Neural progenitor cell (in vitro differentiated cells): Measurements from ENCODE around the gene GSTT2. TPM values are rescaled to one million over a fixed set of nuclear protein-coding genes. Genes with fewer than 3 reads are reported as not detected.

ENCODE experiments used
- DNase-seq: peaks from one replicate; pipeline ENCODE4 v3.0.0-alpha.2; 2016; ENCODE audit warnings: low spot score
- H2AFZ ChIP-seq: fragments of 200-600 bp; sonication (generic); replicated peaks from 2 replicates; pipeline ENCODE4 v1.6.1; 2016; ENCODE audit warnings: antibody characterized with exemption
- H3F3A ChIP-seq: fragments of 200-600 bp; sonication (generic); 2 replicates; pipeline ENCODE4 v1.6.1; 2016; ENCODE audit warnings: antibody characterized with exemption, low read depth
- H3K27ac ChIP-seq: fragments of 200-600 bp; sonication (generic); 2 replicates; pipeline ENCODE4 v1.5.1; 2016; ENCODE audit warnings: mild to moderate bottlenecking
- H3K27me3 ChIP-seq: fragments of 200-600 bp; sonication (generic); 2 replicates; pipeline ENCODE4 v1.6.1; 2016; ENCODE audit warnings: mild to moderate bottlenecking, moderate library complexity
- H3K36me3 ChIP-seq: fragments of 200-600 bp; sonication (generic); 2 replicates; pipeline ENCODE4 v1.5.1; 2016
- H3K4me1 ChIP-seq: fragments of 200-600 bp; sonication (generic); 2 replicates; pipeline ENCODE4 v1.6.1; 2016; ENCODE audit warnings: mixed run types
- H3K4me2 ChIP-seq: fragments of 200-600 bp; sonication (generic); 2 replicates; pipeline ENCODE4 v1.6.1; 2016
- H3K4me3 ChIP-seq: fragments of 200-600 bp; sonication (generic); 2 replicates; pipeline ENCODE4 v1.5.1; 2016
- H3K79me2 ChIP-seq: fragments of 200-600 bp; sonication (generic); 2 replicates; pipeline ENCODE4 v1.6.1; 2016; ENCODE audit warnings: low read depth
- H3K9ac ChIP-seq: fragments of 200-600 bp; sonication (generic); 2 replicates; pipeline ENCODE4 v1.6.1; 2016
- H3K9me3 ChIP-seq: fragments of 200-600 bp; sonication (generic); 2 replicates; pipeline ENCODE4 v1.5.1; 2016; ENCODE audit warnings: low read depth
- H4K20me1 ChIP-seq: fragments of 200-600 bp; sonication (generic); 2 replicates; pipeline ENCODE4 v1.6.1; 2016; ENCODE audit warnings: low read depth
- H3K27ac Mint-ChIP-seq: 3 replicates; pipeline ENCODE4 v1.8.0; 2021; ENCODE audit warnings: mixed read lengths
- H3K27me3 Mint-ChIP-seq: 2 replicates; pipeline ENCODE4 v1.8.0; 2022; ENCODE audit warnings: low read depth, mild to moderate bottlenecking, inconsistent platforms, moderate library complexity, mixed read lengths; ENCODE audit not compliant: insufficient read depth
- H3K36me3 Mint-ChIP-seq: 3 replicates; pipeline ENCODE4 v1.8.0; 2021; ENCODE audit warnings: mixed read lengths
- H3K4me1 Mint-ChIP-seq: 3 replicates; pipeline ENCODE4 v1.8.0; 2021; ENCODE audit warnings: mixed read lengths
- H3K4me3 Mint-ChIP-seq: 3 replicates; pipeline ENCODE4 v1.8.0; 2021; ENCODE audit warnings: mild to moderate bottlenecking, moderate library complexity, mixed read lengths
- H3K9me3 Mint-ChIP-seq: 3 replicates; pipeline ENCODE4 v1.8.0; 2020; ENCODE audit warnings: mixed read lengths
- CTCF ChIP-seq: fragments of 200-600 bp; sonication (generic); IDR thresholded peaks from 2 replicates; pipeline ENCODE4 v1.5.1; 2017; ENCODE audit warnings: antibody characterized with exemption, mild to moderate bottlenecking
- EZH2 ChIP-seq: fragments of 200-600 bp; sonication (generic); IDR thresholded peaks from 2 replicates; pipeline ENCODE4 v1.6.1; 2017; ENCODE audit warnings: antibody characterized with exemption, mild to moderate bottlenecking, moderate library complexity
- EZH2phosphoT487 ChIP-seq: fragments of 200-600 bp; sonication (generic); IDR thresholded peaks from 2 replicates; pipeline ENCODE4 v1.6.1; 2017; ENCODE audit warnings: antibody characterized with exemption
- total RNA-seq: library from RNA; depleted of rRNA; stranded (reverse); fragments of >200 nt; gene quantifications from 2 replicates; pipeline ENCODE4 v1.2.3, GENCODE V29; 2015; ENCODE audit warnings: low replicate concordance

Gene GSTT2
- total RNA-seq, 1 donor from 2014 or later, result not detected

GRCh38 chr22:24027389-24027975 is 47.5 kb downstream of the GSTT2 start:
- Histone ChIP-seq H3K36me3 (no peaks in the 10 kb centered on the region), H4K20me1 (peaks cover 30% of the 10 kb centered on the region), H2AFZ (no peak overlapping the region), H3K4me1 (no peaks in the 10 kb centered on the region), H3K9ac (no peak overlapping the region), H3K27me3 (no peaks in the 10 kb centered on the region), H3K9me3 (no peaks in the 10 kb centered on the region), H3K79me2 (peaks cover 77% of the 10 kb centered on the region), H3F3A (no peaks in the 10 kb centered on the region), H3K4me2 (no peak overlapping the region), H3K4me3 (no peak overlapping the region), H3K27ac (no peak overlapping the region)
- no peak overlapping the region for H3K4me3 Mint-ChIP-seq
- H3K36me3 Mint-ChIP-seq, result peaks cover 13% of the 10 kb centered on the region
- DNase-seq, result no peak
- H3K27ac Mint-ChIP-seq, result no peak overlapping the region
- TF ChIP-seq EZH2phosphoT487, result no peak
- no peak for TF ChIP-seq EZH2
- TF ChIP-seq CTCF, result no peak
- H3K9me3 Mint-ChIP-seq, result no peaks in the 10 kb centered on the region
- peaks cover 2% of the 10 kb centered on the region for H3K27me3 Mint-ChIP-seq
- peaks cover 2% of the 10 kb centered on the region for H3K4me1 Mint-ChIP-seq

- H3K4me1 ChIP-seq, result no peaks in the 10 kb centered on the region
- peaks cover 77% of the 10 kb centered on the region for H3K79me2 ChIP-seq
- H3K27ac ChIP-seq, result no peak overlapping the region
- no peak overlapping the region for H3K4me2 ChIP-seq
- no peaks in the 10 kb centered on the region for H3K36me3 ChIP-seq
- Mint-ChIP-seq H3K4me3 (no peak overlapping the region), H3K36me3 (peaks cover 13% of the 10 kb centered on the region), H3K9me3 (no peaks in the 10 kb centered on the region), H3K27ac (no peak overlapping the region), H3K27me3 (peaks cover 2% of the 10 kb centered on the region), H3K4me1 (peaks cover 3% of the 10 kb centered on the region)
- H2AFZ ChIP-seq, result no peak overlapping the region
- no peaks in the 10 kb centered on the region for H3K27me3 ChIP-seq
- TF ChIP-seq EZH2phosphoT487 (no peak), EZH2 (no peak), CTCF (no peak)
- peaks cover 34% of the 10 kb centered on the region for H4K20me1 ChIP-seq
- DNase-seq, result no peak
- H3K4me3 ChIP-seq, result no peak overlapping the region
- no peak overlapping the region for H3K9ac ChIP-seq
- H3K9me3 ChIP-seq, result no peaks in the 10 kb centered on the region
- H3F3A ChIP-seq, result no peaks in the 10 kb centered on the region
These were observed 48.1 kb downstream of the GSTT2 start for GRCh38 chr22:24027991-24028390.

- H3K9ac ChIP-seq, result no peak overlapping the region
- H3K27me3 ChIP-seq, result no peaks in the 10 kb centered on the region
- H3F3A ChIP-seq, result no peaks in the 10 kb centered on the region
- peaks cover 34% of the 10 kb centered on the region for H4K20me1 ChIP-seq
- Mint-ChIP-seq H3K9me3 (no peaks in the 10 kb centered on the region), H3K27me3 (peaks cover 2% of the 10 kb centered on the region), H3K4me1 (peaks cover 5% of the 10 kb centered on the region), H3K36me3 (peaks cover 13% of the 10 kb centered on the region), H3K27ac (no peak overlapping the region), H3K4me3 (no peak overlapping the region)
- no peak overlapping the region for H2AFZ ChIP-seq
- H3K4me2 ChIP-seq, result no peak overlapping the region
- TF ChIP-seq EZH2phosphoT487 (no peak), EZH2 (no peak), CTCF (no peak)
- H3K4me1 ChIP-seq, result no peaks in the 10 kb centered on the region
- DNase-seq, result no peak
- no peak overlapping the region for H3K4me3 ChIP-seq
- no peak overlapping the region for H3K27ac ChIP-seq
- H3K36me3 ChIP-seq, result no peaks in the 10 kb centered on the region
- H3K9me3 ChIP-seq, result no peaks in the 10 kb centered on the region
- peaks cover 76% of the 10 kb centered on the region for H3K79me2 ChIP-seq
These were observed 48.6 kb downstream of the GSTT2 start for GRCh38 chr22:24028533-24028932.
